ENCODE data around the gene CENPP.

DNA sequence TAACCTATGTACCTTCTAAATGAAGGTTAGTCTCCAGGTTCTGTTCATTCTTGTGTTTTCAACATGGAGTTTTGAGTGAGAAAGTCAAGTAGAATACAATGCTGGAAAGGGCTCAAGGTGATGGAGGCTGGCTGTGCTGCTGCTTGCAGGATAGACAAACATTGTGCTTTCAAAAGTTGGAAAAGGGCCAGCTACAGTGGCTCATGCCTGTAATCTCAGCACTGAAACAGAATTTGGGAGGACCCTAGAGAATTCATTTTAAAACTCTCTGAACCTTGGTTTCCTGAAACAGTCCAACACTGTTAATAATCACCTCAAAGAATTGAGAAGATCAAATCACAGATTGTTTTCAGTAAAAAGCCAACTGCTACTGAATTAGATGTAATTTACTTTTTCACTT, 16.9 kb upstream of the CENPP start:
- no peak for TF ChIP-seq CTCF (IDR thresholded peaks at IDR 0.05)
- TF ChIP-seq POLR2A (IDR thresholded peaks at IDR 0.05) = no peak

All from body of pancreas (tissue), 4 donors.